Measurements from ENCODE around the gene DDIT4.

DDIT4 gene

DNA sequence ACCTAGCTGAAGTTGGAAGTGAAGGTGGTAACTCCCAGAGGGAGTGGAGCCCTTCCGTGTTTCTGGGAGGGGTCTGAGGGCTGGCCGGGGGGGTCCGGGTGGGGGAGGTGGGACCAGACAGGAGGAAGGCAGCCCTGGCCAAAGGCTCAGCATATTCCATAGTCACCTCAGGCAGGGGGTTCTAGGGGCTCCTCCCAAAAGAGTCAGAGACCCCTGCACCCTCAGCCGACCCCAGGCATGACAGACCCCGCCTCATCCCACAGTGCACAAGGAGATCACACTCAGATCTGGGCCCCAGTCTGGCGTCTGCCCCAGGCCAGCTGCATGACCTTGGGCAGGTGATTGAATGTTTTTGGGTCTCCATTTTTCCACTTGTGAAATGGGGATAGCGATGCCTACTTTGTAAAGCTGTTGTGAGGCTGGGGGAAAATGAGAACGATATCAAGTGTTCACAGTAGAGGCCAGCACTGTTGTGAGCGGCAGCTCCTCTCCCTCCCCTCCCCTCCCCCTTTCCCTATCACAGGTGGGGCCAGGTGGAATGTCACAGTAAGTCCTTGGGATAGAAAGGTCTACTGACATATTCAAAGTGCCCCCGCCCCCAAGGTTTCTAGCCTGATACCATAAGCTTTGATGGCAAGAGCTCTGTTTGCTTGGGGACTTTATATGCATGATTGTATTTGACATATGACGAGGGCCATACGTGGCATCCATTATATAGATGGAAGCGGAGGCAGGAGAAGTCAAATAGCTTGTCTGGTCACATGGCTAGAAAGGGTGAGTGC lies 47.7 kb downstream of the DDIT4 start:
- no peak overlapping the region for H3K4me3 ChIP-seq (ENCODE audit: low read depth, low read length)
- no peaks in the 10 kb centered on the region for H3K36me3 ChIP-seq (ENCODE audit: control insufficient read depth, insufficient read depth, low read length)
- H3K9ac ChIP-seq (ENCODE audit: low read depth, low read length) = peak overlapping the region; percentile 77; the same call in 1 of the 2 replicates
- peaks cover 32% of the 10 kb centered on the region for H3K4me1 ChIP-seq (ENCODE audit: control insufficient read depth, insufficient read depth, low read length)
- H3K9me3 ChIP-seq (ENCODE audit: control insufficient read depth, insufficient read depth, low read length) = no peaks in the 10 kb centered on the region
- no peaks in the 10 kb centered on the region for H3K27me3 ChIP-seq (ENCODE audit: control insufficient read depth, insufficient read depth, low read length)
- peak overlapping the region; percentile 94 for H3K27ac ChIP-seq (ENCODE audit: low read depth, low read length)

DNA sequence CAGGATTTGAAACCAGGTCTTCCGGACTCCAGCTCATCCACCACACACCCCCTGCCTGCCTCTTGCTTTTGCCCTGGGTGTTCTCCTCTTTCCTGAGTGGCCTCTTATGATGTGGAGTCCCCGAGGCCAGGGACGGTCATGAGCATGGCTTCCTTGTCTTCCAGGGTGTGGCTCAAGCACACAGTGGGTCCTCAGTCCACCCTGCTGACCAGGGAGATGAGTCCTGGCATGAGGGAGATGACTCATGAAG lies 48.2 kb downstream of the DDIT4 start:
- no peak overlapping the region for H3K9ac ChIP-seq (ENCODE audit: low read depth, low read length)
- no peak overlapping the region for H3K27ac ChIP-seq (ENCODE audit: low read depth, low read length)
- H3K27me3 ChIP-seq (ENCODE audit: control insufficient read depth, insufficient read depth, low read length) = no peaks in the 10 kb centered on the region
- no peaks in the 10 kb centered on the region for H3K9me3 ChIP-seq (ENCODE audit: control insufficient read depth, insufficient read depth, low read length)
- H3K36me3 ChIP-seq (ENCODE audit: control insufficient read depth, insufficient read depth, low read length) = no peaks in the 10 kb centered on the region
- H3K4me1 ChIP-seq (ENCODE audit: control insufficient read depth, insufficient read depth, low read length) = peaks cover 32% of the 10 kb centered on the region
- no peak overlapping the region for H3K4me3 ChIP-seq (ENCODE audit: low read depth, low read length)

GRCh38 chr10:72322280-72323058 lies 48.7 kb downstream of the DDIT4 start:
- Histone ChIP-seq H3K36me3 (ENCODE audit: control insufficient read depth, insufficient read depth, low read length) (no peaks in the 10 kb centered on the region), H3K4me3 (ENCODE audit: low read depth, low read length) (no peak overlapping the region), H3K27me3 (ENCODE audit: control insufficient read depth, insufficient read depth, low read length) (no peaks in the 10 kb centered on the region), H3K27ac (ENCODE audit: low read depth, low read length) (no peak overlapping the region), H3K9me3 (ENCODE audit: control insufficient read depth, insufficient read depth, low read length) (no peaks in the 10 kb centered on the region), H3K4me1 (ENCODE audit: control insufficient read depth, insufficient read depth, low read length) (peaks cover 32% of the 10 kb centered on the region), H3K9ac (ENCODE audit: low read depth, low read length) (no peak overlapping the region)

- no peak overlapping the region for H3K4me3 ChIP-seq (ENCODE audit: low read depth, low read length)
- peaks cover 32% of the 10 kb centered on the region for H3K4me1 ChIP-seq (ENCODE audit: control insufficient read depth, insufficient read depth, low read length)
- no peak overlapping the region for H3K9ac ChIP-seq (ENCODE audit: low read depth, low read length)
- no peaks in the 10 kb centered on the region for H3K27me3 ChIP-seq (ENCODE audit: control insufficient read depth, insufficient read depth, low read length)
- H3K27ac ChIP-seq (ENCODE audit: low read depth, low read length) = no peak overlapping the region
- no peaks in the 10 kb centered on the region for H3K9me3 ChIP-seq (ENCODE audit: control insufficient read depth, insufficient read depth, low read length)
- no peaks in the 10 kb centered on the region for H3K36me3 ChIP-seq (ENCODE audit: control insufficient read depth, insufficient read depth, low read length)
These were observed 49.5 kb downstream of the DDIT4 start for GRCh38 chr10:72323108-72323749.

DNA sequence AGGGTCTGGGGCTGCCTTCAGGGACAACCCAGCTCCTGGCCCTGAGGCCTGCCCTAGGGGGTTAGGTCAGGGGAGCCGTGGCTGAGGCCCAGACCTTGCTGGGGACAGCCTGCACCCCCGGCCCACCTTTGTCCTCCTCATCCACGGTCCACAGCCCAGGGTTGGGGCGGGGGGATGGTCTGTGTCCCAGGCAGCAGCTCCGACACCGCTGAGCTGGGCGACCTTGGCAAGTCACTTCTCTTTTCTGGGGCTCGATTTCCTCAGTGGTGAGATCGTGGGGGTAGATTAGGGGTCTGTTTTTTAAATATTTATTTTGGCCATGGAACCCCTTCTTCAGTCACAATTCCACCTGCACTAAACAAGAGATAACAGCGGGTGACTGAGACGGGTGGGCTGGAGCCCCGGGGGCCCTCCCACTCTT lies 50.1 kb downstream of the DDIT4 start:
- Histone ChIP-seq H3K27ac (ENCODE audit: low read depth, low read length) (no peak overlapping the region), H3K27me3 (ENCODE audit: control insufficient read depth, insufficient read depth, low read length) (no peaks in the 10 kb centered on the region), H3K4me3 (ENCODE audit: low read depth, low read length) (no peak overlapping the region), H3K4me1 (ENCODE audit: control insufficient read depth, insufficient read depth, low read length) (peaks cover 36% of the 10 kb centered on the region), H3K9me3 (ENCODE audit: control insufficient read depth, insufficient read depth, low read length) (no peaks in the 10 kb centered on the region), H3K36me3 (ENCODE audit: control insufficient read depth, insufficient read depth, low read length) (no peaks in the 10 kb centered on the region), H3K9ac (ENCODE audit: low read depth, low read length) (no peak overlapping the region)
